DMS53 treated with DMSO at 0.1 percent for 48 hours (cell line): ENCODE measurements around the gene PCGF6.
"Not testable (repeated sequence)": the region's sequence is repeated elsewhere in the genome, so short reads cannot be mapped to it uniquely, and the experiment has no call there.

Experiments
- DNase-seq: peaks from one replicate; lab custom pipeline; 2025; ENCODE audit not compliant: unreplicated experiment; lab: John Stamatoyannopoulos, UW

PCGF6 gene

DNA sequence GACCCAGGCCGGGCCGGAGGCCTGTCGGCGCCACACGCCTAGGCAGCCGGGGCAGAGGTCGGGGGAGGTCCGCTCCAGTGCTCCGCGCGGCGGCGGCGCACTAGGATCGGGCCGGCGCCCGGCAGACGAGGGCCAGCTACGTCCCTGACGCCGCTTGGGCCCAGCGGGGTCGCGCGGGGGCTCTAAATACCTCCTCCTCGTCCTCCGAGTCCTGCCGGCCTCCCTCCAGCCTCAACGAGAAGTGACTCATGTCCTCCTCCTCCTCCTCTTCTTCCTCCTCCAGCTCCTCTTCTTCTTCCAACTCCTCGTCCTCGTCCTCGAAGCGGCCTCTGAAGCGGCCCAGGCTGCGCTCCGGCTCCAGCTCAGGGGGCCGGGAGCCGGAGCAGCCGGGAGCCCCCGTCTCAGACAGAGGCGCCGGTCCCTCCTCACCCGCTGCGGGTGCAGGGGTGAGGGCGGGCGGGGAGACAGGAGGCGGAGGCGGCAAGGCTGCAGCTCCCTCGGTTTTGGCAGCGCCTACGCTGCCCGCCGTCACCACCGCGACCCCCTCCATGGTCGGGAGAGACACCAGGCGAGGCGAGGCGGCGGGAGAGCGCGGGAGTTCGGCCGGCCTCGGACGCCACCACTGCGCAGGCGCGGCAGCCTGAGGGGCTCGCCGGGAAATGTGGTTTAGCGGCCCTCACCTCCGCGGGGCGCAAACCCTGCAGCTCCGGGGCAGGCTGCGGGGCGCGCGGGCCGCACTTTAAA, at the start of gene PCGF6:
Gene PCGF6 (minus strand): TSS at position 624 of the 744 bp plus-strand sequence. CDS start 74 bp downstream, at position 550.
- peak; percentile 76 for DNase-seq

DNA sequence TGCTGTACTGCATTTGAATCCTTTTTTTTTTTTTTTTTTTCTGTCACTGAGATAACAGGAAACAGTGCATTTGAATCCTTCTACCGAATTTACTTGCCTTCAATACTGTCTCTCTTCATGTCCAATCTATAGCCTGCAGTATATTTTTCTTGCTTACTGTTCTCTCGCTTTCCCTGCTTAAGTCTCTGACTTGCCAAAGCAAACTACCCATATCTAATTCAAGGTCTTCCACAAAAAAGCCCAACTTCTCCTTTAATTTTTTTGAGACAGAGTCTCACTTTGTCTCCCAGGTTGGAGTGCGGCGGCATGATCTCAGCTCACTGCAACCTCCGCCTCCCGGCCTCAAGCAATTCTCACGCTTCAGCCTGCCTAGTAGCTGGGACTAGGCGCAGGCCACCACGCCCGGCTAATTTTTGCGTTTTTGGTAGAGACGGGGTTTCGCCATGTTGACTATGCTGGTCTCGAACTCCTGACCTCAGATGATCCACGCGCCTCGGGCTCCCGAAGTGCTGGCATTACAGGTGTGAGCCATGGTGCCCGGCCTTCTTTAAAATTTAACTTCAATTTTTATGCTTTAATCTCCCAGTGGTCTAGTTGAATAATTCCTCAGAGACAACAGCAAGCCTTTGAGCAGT, 46.4 kb upstream of the PCGF6 start:
- no peak for DNase-seq

DNA sequence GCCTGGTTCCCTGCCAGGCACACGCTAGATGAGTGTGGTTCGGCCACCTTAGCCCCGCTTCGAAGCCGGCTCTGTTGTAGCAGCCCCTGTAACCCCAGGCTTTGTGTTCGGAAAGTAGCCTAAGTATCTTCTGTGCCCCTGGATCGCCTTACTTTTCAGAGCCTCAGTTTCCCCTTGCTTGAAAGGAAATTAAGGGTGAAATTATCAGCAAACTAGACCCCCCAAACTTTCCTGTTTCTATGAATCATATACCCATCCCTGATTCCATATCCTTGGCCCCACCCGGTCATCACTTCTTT, 45.8 kb upstream of the PCGF6 start:
- no peak for DNase-seq

GRCh38 chr10:103396067-103396788, 45.3 kb upstream of the PCGF6 start, which contains the start of the genes ATP5MK and PDCD11:
ATP5MK (minus strand) TSS chr10:103396475; CDS start chr10:103392457, 4,018 bp downstream.
PDCD11 (plus strand) TSS chr10:103396626; CDS start chr10:103398427, 1,801 bp downstream.
- DNase-seq, result peak; percentile 97

DNA sequence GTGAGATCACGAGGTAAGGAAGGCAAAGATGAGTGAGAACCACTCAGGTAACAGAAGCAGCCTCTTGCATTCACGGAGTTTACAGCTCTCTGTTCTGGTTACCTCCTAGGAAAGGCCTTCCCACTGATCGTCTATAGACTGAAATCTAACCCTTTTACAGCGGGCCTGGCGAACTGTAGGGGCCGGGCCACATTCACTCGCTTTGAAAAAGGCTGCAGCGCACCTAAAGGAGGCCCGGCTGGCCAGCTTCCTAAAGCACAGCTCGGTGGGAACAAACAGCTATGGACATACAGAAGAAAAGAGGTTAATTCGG, 44.8 kb upstream of the PCGF6 start:
- DNase-seq, result peak; percentile 2

DNA sequence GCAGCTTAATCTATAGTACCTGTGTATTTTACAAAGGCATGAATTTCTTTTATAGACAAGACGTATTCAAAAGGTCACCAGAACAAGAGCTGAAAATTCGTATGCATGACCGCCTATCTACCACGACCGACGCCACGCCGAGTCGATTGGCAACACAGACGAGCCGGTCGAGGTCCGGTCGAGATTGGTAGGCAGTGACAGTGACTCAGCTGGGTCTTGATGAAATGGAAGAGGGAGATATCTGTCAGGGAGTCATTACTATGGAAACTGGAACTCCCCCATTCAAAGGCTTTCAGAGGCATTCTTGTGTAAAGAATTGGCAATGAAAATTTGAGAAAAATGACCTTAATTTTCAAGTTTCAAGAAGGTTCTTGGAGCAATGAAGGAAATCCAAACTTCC, 43.2 kb upstream of the PCGF6 start:
- no peak for DNase-seq

GRCh38 chr10:103382769-103383168, 31.8 kb upstream of the PCGF6 start:
- no peak for DNase-seq

DNA sequence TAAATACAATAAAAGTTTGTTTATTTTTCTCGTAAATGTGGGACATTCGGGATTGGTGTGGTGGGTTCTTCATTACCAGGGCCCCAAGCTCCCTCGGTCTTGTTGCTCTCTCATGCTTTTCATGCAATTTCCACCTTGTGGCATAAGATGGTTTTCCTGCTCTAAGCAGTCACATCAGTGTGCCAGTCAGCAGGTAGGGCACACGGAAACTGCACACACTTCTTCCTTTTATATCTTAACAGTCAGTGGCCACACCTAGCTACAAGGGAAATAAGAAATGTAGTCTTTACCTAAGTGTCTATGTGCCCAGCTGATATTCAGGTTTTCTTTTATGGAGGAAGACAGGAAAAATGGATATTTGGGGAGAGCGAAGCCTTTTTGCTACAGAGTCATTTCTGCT, 23.3 kb upstream of the PCGF6 start:
- DNase-seq, result no peak

DNA sequence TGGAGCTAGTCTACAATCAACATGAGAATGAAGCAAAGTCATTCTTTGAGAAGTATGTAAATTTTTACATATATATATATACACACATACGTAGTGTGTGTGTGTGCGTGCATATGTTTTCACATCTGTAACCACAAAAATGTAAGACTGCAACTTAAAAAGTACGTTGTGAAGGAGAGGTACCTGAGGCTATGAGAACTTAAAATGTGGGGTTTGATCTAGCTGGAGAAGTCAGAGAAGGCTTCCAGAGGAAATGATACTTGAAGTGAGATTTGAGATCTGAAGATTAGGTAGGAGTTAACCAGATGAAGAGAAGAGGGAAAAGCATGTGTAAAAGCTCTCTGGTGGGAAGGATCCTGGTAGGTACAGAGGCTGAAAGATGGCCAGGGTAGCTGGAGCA, 22.6 kb upstream of the PCGF6 start:
- no peak for DNase-seq

- peak; percentile 95 for DNase-seq
Observed at GRCh38 chr10:103367782-103368518, 17.0 kb upstream of the PCGF6 start, which contains the start of gene TAF5. TAF5 (plus strand) TSS chr10:103367976; CDS start chr10:103367990, 14 bp downstream.

DNA sequence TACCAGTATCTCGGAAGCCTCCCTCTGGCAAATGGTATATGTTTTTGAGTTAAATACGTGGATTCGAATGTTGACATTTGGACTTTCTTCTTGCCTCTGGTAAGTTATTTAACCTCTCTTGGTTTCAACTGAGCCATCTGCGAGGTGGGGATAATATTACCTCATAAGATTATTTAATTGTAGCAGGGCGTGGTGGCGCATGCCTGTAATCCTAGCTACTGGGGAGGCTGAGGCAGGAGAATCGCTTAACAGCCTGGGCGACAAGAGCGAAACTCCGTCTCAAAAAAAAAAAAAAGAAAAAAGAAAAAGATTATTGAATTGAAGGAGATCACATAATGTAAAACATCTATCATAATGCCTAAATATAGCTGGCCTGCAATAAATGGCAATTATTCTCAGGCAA, 16.4 kb upstream of the PCGF6 start:
- DNase-seq, result no peak

DNA sequence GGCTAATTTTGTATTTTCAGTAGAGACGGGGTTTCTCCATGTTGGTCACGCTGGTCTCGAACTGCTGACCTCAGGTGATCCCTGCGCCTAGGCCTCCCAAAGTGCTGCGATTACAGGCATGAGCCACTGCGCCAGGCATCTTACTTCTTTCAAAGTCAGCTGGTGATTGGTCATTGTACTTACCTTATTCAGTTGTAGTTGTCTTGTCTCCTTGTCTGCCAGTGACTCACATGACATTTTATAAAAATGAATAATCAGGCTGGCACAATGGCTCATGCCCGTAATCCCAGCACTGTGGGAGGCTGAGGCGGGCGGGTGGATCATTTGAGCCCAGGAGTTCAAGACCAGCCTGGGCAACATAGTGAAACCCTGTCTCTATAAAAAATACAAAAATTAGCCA, 9.9 kb upstream of the PCGF6 start:
- DNase-seq, result peak; percentile 7

- not testable (repeated sequence) for DNase-seq
Observed at GRCh38 chr10:103359493-103359892, 8.6 kb upstream of the PCGF6 start.

DNA sequence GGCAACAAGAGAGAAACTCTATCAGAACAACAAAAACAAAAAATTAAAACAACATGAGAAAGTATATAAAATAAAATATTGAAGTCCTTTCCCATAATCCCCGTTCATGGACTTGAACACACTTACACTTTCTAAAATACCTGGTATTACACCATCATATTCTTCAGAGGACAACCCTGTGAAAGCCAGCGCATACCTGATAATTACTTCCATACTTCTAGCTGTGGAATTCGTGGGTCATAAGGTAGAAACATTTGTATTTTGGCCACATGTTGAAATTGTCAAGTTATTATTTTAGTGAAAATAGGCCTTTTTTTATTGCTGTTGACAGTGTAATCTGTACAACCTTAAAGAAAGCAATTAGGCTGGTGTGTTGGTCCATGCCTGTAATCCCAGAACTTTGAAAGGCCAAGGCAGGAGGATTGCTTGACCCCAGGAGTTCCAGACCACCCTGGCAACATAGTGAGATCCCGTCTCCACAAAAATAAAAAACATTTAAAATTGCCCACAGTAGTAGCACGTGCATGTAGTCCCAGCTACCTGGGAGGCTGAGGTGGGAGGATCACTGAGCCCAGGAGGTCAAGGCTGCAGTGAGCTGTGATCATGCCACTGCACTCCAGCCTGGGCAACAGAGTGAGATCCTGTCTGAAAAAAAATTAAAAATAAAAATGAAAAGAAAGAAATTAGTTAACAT, 5.1 kb upstream of the PCGF6 start:
- DNase-seq, result no peak

DNA sequence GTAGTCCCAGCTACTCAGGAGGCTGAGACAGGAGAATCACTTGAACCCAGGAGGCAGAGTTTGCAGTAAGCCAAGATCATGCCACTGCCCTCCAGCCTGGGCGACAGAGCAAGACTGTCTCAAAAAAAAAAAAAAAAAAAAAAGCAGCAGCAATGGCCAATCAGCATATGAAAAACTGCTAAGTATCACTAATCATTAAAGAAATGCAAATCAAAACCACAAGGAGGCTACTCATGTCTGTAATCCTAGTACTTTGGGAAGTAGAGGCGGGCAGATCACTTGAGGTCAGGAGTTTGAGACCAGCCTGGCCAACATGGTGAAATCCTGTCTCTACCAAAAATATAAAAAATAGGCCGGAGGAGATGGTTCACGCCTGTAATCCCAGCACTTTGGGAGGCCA, 3.6 kb upstream of the PCGF6 start:
- DNase-seq, result not testable (repeated sequence)

DNA sequence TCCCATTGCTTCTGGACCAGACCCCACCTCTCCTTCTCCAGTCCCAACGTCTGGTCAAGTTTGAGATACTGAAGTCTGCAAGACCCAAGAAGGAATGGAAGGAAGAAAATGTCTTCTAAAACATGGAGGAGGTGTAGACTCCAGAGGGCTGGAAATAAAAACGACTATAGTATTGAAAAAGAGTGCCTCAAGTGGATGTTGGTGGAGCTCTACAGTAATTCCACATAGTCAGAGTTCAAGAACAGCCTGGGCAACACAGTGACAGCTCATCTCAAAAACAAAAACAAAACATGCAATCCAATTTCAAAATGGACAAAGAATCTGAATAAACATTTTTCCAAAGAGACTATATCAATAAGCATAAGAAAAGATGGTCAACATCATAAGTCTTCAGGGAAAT, 2.3 kb upstream of the PCGF6 start:
- DNase-seq, result no peak

DNA sequence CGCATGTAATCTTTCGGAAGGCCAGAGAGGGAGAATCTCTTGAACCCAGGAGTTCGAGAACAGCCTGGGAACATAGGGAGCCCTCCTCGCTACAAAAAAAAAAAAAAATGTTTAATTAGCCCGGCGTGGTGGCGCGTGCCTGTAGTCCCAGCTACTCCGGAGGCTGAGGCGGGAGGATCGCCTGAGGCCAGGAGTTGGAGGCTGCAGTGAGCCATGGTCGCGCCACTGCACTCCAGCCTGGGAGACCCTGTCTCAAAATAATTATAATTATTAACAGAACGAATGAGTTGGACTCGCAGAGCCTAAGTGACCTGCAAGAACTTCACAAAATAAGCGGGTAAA, 794 bp downstream of the PCGF6 start:
- DNase-seq, result no peak

DNA sequence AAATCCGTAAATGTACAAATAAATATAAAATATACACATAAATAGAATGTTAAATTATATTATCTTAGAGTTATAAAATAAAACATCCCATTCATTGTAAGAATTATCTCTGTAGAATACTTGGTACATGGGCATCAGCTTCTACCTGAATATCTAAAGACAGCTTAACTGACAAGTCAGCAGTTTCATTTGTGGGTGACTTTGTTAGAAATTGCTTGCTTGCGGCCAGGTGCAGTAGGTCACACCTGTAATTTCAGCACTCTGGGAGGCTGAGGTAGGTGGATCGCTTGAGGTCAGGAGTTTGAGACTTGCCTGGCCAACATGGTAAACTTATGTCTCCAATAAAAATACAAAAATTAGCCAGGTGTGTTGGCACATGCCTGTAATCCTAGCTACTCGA, 14.6 kb downstream of the PCGF6 start:
- DNase-seq, result no peak

DNA sequence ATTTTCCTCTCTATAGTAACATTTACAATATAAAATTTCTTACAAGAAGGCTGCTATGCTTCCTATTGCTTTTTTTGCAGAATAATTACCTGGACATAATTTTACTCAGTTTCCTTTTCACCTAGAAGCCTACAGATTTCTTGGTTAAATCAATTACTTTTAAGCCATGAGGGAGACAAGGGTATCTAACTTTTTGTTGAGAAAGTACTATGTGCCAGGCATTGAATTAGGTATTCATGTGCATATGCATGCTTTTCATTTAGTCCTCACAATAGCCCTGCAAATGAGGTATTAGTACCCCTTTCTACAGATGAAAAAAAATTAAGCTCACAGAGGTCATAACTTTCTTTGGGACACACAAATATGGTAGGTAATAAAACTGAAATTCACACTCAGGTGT, 16.4 kb downstream of the PCGF6 start:
- DNase-seq, result no peak

DNA sequence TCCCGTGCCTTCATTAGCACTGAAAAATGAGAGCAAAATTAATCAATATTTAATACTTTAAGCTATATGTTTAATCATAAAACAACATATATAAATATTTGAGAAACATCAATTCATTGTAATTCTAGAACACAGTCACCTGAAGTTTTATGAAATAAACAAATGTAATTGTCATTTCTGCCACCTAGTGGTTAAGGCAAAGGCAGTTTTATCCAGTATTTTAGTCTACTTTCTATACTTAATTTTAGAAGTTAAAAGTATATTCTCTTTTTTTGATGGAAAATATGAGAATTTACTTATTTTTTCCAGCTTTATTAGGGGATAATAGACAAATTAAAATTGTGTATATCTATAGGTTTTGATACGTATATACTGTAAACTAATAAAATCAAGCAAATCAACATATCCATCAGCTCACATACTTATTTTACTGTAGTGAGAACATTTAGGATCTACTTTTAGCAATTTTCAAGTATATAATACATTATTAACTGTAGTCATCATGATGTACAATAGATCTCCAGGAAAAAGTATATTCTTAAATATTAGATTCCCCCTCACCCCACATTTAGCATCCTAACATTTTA, 16.9 kb downstream of the PCGF6 start:
- DNase-seq, result peak; percentile 3

GRCh38 chr10:103327906-103328305, 23.0 kb downstream of the PCGF6 start:
- DNase-seq, result no peak
